Hepatic stellate cell (primary cell): ENCODE measurements around the gene SYP.
A peak's percentile ranks its signal among the peaks of the same experiment; 100 is the strongest.

Source experiments
- DNase-seq: peaks from one replicate; pipeline ENCODE4 v3.0.0; 2011; ENCODE audit warnings: low spot score

The SYP gene

GRCh38 chrX:49220100-49220499 is 20.1 kb upstream of the SYP start:
- no peak for DNase-seq

- no peak for DNase-seq
Measured at GRCh38 chrX:49214996-49215526, 15.1 kb upstream of the SYP start.

GRCh38 chrX:49214416-49214815 is 14.4 kb upstream of the SYP start:
- DNase-seq: no peak

GRCh38 chrX:49212861-49213260 is 12.9 kb upstream of the SYP start:
- DNase-seq: no peak

GRCh38 chrX:49212209-49212608 is 12.2 kb upstream of the SYP start:
- no peak for DNase-seq

GRCh38 chrX:49211074-49211473 is 11.1 kb upstream of the SYP start:
- no peak for DNase-seq

- DNase-seq: no peak
Measured at GRCh38 chrX:49210406-49210805, 10.4 kb upstream of the SYP start.

- DNase-seq: no peak
Measured at GRCh38 chrX:49209434-49210251, 9.7 kb upstream of the SYP start.

GRCh38 chrX:49208399-49208798 is 8.4 kb upstream of the SYP start:
- no peak for DNase-seq

- no peak for DNase-seq
Measured at GRCh38 chrX:49206543-49206942, 6.5 kb upstream of the SYP start.

GRCh38 chrX:49205443-49205842 is 5.5 kb upstream of the SYP start:
- DNase-seq: no peak

- DNase-seq: no peak
Measured at GRCh38 chrX:49204709-49205108, 4.7 kb upstream of the SYP start.

- no peak for DNase-seq
Measured at GRCh38 chrX:49204017-49204416, 4.0 kb upstream of the SYP start.

- DNase-seq: no peak
Measured at GRCh38 chrX:49203536-49203935, 3.5 kb upstream of the SYP start.

GRCh38 chrX:49202022-49202421 is 2.0 kb upstream of the SYP start:
- no peak for DNase-seq

- DNase-seq: no peak
Measured at GRCh38 chrX:49199315-49199595, 738 bp downstream of the SYP start.

GRCh38 chrX:49198540-49199314 is 1.3 kb downstream of the SYP start:
- no peak for DNase-seq

GRCh38 chrX:49197543-49198087 is 2.4 kb downstream of the SYP start:
- no peak for DNase-seq

- DNase-seq: no peak
Measured at GRCh38 chrX:49193542-49193964, 6.4 kb downstream of the SYP start.

- no peak for DNase-seq
Measured at GRCh38 chrX:49192722-49193328, 7.2 kb downstream of the SYP start.

- DNase-seq: no peak
Measured at GRCh38 chrX:49191574-49192011, 8.4 kb downstream of the SYP start.

- DNase-seq: peak; percentile 92
Measured at GRCh38 chrX:49190821-49191573, 9.0 kb downstream of the SYP start.
